GM23338 (cell line): ENCODE measurements around the gene UIMC1. TPM values are rescaled to one million over a fixed set of nuclear protein-coding genes. Genes with fewer than 3 reads are reported as not detected.

ENCODE experiments used
- ATAC-seq: fragments of 200-7000 bp; cut with Tn5 transposase; 3 replicates; pipeline ENCODE4 v1.9.1; 2020
- DNase-seq: peaks from one replicate; pipeline ENCODE4 v3.0.0-alpha.2; 2015; ENCODE audit warnings: low spot score
- H2AFZ ChIP-seq: fragments of 200-600 bp; sonication (generic); 2 replicates; pipeline ENCODE4 v1.8.0; 2016; ENCODE audit warnings: antibody characterized with exemption, mild to moderate bottlenecking, moderate library complexity
- H3F3A ChIP-seq: fragments of 200-600 bp; sonication (generic); replicated peaks from 2 replicates; pipeline ENCODE4 v1.8.0; 2017; ENCODE audit warnings: antibody characterized with exemption, mixed run types, low read depth
- H3K27ac ChIP-seq: fragments of 200-600 bp; sonication (generic); 2 replicates; pipeline ENCODE4 v1.6.1; 2016; ENCODE audit warnings: low read depth
- H3K27me3 ChIP-seq: fragments of 200-600 bp; sonication (generic); 2 replicates; pipeline ENCODE4 v1.8.0; 2016; ENCODE audit warnings: mild to moderate bottlenecking, mixed run types, moderate library complexity; ENCODE audit not compliant: insufficient read depth
- H3K36me3 ChIP-seq: fragments of 200-600 bp; sonication (generic); 2 replicates; pipeline ENCODE4 v1.8.0; 2016; ENCODE audit warnings: mild to moderate bottlenecking; ENCODE audit not compliant: insufficient read depth
- H3K4me1 ChIP-seq: fragments of 200-600 bp; sonication (generic); 2 replicates; pipeline ENCODE4 v1.8.0; 2016; ENCODE audit warnings: mild to moderate bottlenecking, moderate library complexity; ENCODE audit not compliant: insufficient read depth
- H3K4me2 ChIP-seq: fragments of 200-600 bp; sonication (generic); 2 replicates; pipeline ENCODE4 v1.7.1; 2017; ENCODE audit warnings: mixed run types
- H3K4me3 ChIP-seq: fragments of 200-600 bp; sonication (generic); 2 replicates; pipeline ENCODE4 v1.6.1; 2016; ENCODE audit warnings: mixed run types
- H3K79me2 ChIP-seq: fragments of 200-600 bp; sonication (generic); replicated peaks from 2 replicates; pipeline ENCODE4 v1.8.0; 2017; ENCODE audit warnings: mild to moderate bottlenecking; ENCODE audit not compliant: insufficient read depth
- H3K9me2 ChIP-seq: fragments of 200-600 bp; sonication (generic); 2 replicates; pipeline ENCODE4 v1.8.0; 2017; ENCODE audit not compliant: insufficient read depth
- H4K20me1 ChIP-seq: fragments of 200-600 bp; sonication (generic); replicated peaks from 2 replicates; pipeline ENCODE4 v1.8.0; 2017; ENCODE audit warnings: mild to moderate bottlenecking; ENCODE audit not compliant: insufficient read depth
- H3K27ac Mint-ChIP-seq: 2 replicates; pipeline ENCODE4 v1.8.0; 2020; ENCODE audit warnings: inconsistent platforms, mild to moderate bottlenecking, moderate library complexity, mixed read lengths
- H3K27me3 Mint-ChIP-seq: 3 replicates; pipeline ENCODE4 v1.8.0; 2022; ENCODE audit warnings: low read depth, mild to moderate bottlenecking, moderate library complexity, mixed read lengths, inconsistent platforms; ENCODE audit not compliant: insufficient read depth, poor library complexity
- H3K36me3 Mint-ChIP-seq: 3 replicates; pipeline ENCODE4 v1.8.0; 2021; ENCODE audit warnings: low read depth, mild to moderate bottlenecking, inconsistent platforms, moderate library complexity, mixed read lengths
- H3K4me1 Mint-ChIP-seq: 3 replicates; pipeline ENCODE4 v1.8.0; 2020; ENCODE audit warnings: mild to moderate bottlenecking, inconsistent platforms, mixed read lengths
- H3K4me3 Mint-ChIP-seq: 3 replicates; pipeline ENCODE4 v1.8.0; 2021; ENCODE audit warnings: moderate library complexity, mild to moderate bottlenecking, inconsistent platforms, mixed read lengths
- H3K9me3 Mint-ChIP-seq: 3 replicates; pipeline ENCODE4 v1.8.0; 2020; ENCODE audit warnings: moderate library complexity, mild to moderate bottlenecking, inconsistent platforms, mixed read lengths
- CTCF ChIP-seq, 2 experiments: fragments of 200-600 bp in 1 of 2; sonication (generic) in 1 of 2; conservative IDR thresholded peaks; 2 replicates each; pipeline versions ENCODE4 v1.5.1 to v1.6.1; 2016 to 2017; ENCODE audit warnings: antibody characterized with exemption in 2 of 2, low read depth in 2 of 2, mild to moderate bottlenecking in 2 of 2, moderate library complexity in 1 of 2
- ETS1 ChIP-seq: IDR thresholded peaks from 2 replicates; pipeline ENCODE4 v1.6.1; 2016; ENCODE audit warnings: antibody characterized with exemption
- POLR2AphosphoS5 ChIP-seq: IDR thresholded peaks from 2 replicates; pipeline ENCODE4 v1.6.1; 2016; ENCODE audit warnings: antibody characterized with exemption, low read depth
- STAT1 ChIP-seq: IDR thresholded peaks from one replicate; pipeline ENCODE4 v1.6.1; 2016; ENCODE audit warnings: antibody characterized with exemption; ENCODE audit not compliant: unreplicated experiment
- ZNF462 ChIP-seq: fragments of 250-450 bp; sonication (Bioruptor Pico); IDR thresholded peaks from 2 replicates; pipeline ENCODE4 v1.5.0; 2020; ENCODE audit warnings: mild to moderate bottlenecking, moderate library complexity
- polyA plus RNA-seq: library from polyadenylated mRNA; unstranded; fragments of >200 nt; fragmentation: Nextera tagmentation; extraction: Ambion mirVana; gene quantifications from 2 replicates; pipeline ENCODE4 v1.2.1, GENCODE V29; 2016
- total RNA-seq: library from RNA; depleted of rRNA; stranded (reverse); fragments of >200 nt; shearing (Covaris generic); gene quantifications from 2 replicates; pipeline ENCODE4 v1.2.3, GENCODE V29; 2014

Gene UIMC1
- total and polyA plus RNA-seq, 2 experiments from 2014 or later, result 36.4 to 40.1 TPM

- peaks cover 13% of the 10 kb centered on the region for H3K36me3 Mint-ChIP-seq
- peaks cover 13% of the 10 kb centered on the region for H3K4me1 Mint-ChIP-seq
- H3K27me3 Mint-ChIP-seq, result peaks cover 10% of the 10 kb centered on the region
- no peaks in the 10 kb centered on the region for H3K36me3 ChIP-seq
- peak within 1 kb of the TSS; percentile 91 for H3K27ac Mint-ChIP-seq
- peak within 1 kb of the TSS; percentile 96 for H3K4me3 Mint-ChIP-seq
- H3K79me2 ChIP-seq, result peaks cover 38% of the 10 kb centered on the region
- H4K20me1 ChIP-seq, result no peaks in the 10 kb centered on the region
- H3F3A ChIP-seq, result peaks cover 6% of the 10 kb centered on the region; the same call in 1 of the 2 replicates
- H3K4me2 ChIP-seq, result peak within 1 kb of the TSS; percentile 92
- ATAC-seq (peak; percentile 97), DNase-seq (peak; percentile 98)
- peaks cover 6% of the 10 kb centered on the region for H3K4me1 ChIP-seq
- H3K27ac ChIP-seq, result no peak within 1 kb of the TSS
- peak within 1 kb of the TSS; percentile 95 for H2AFZ ChIP-seq
- no peaks in the 10 kb centered on the region for H3K9me2 ChIP-seq
- H3K9me3 Mint-ChIP-seq, result no peaks in the 10 kb centered on the region; the same call in 2 of the 3 replicates
- H3K4me3 ChIP-seq, result peak within 1 kb of the TSS; percentile 85
- no peaks in the 10 kb centered on the region for H3K27me3 ChIP-seq
- TF ChIP-seq ETS1 (0 out of 2 replicates have a peak, but pooled peaks have one; percentile 10), POLR2AphosphoS5 (peak; percentile 79), STAT1 (no peak), CTCF (conservative IDR thresholded peaks at IDR 0.05; ENCODE audit: low read depth in 2 of 2) (peak; percentile 55 to 68), ZNF462 (CRISPR knock-in tag) (no peak)
These were observed 16.1 kb upstream of the UIMC1 start, which contains the start of gene ZNF346 for GRCh38 chr5:177022386-177023302. Gene ZNF346, plus strand, starts transcription at chr5:177022696. Its CDS starts 43 bp downstream, at chr5:177022739.
